HG03469 (cell line): ENCODE data around the gene SELENOW.
A peak's percentile ranks its signal among the peaks of the same experiment; 100 is the strongest.
"Not testable (repeated sequence)": the region's sequence is repeated elsewhere in the genome, so short reads cannot be mapped to it uniquely, and the experiment has no call there.

Source experiments
- ATAC-seq: cut with Tn5 transposase; IDR thresholded peaks from one replicate; pipeline ENCODE4 v1.9.1; 2021; ENCODE audit warnings: mild to moderate bottlenecking, moderate library complexity, moderate number of reproducible peaks; ENCODE audit not compliant: unreplicated experiment

SELENOW gene

GRCh38 chr19:47778049-47778953, at the start of gene SELENOW:
SELENOW (plus strand) TSS chr19:47778703; CDS start chr19:47778786, 83 bp downstream.
- peak; percentile 64 for ATAC-seq

GRCh38 chr19:47729468-47729798, 49.1 kb upstream of the SELENOW start:
- no peak for ATAC-seq

- no peak for ATAC-seq
These were observed 48.5 kb upstream of the SELENOW start for GRCh38 chr19:47729799-47730520.

- ATAC-seq: no peak
These were observed 48.0 kb upstream of the SELENOW start for GRCh38 chr19:47730521-47730889.

- no peak for ATAC-seq
These were observed 47.6 kb upstream of the SELENOW start for GRCh38 chr19:47730910-47731309.

GRCh38 chr19:47735131-47735530, 43.4 kb upstream of the SELENOW start:
- no peak for ATAC-seq

- ATAC-seq: no peak
These were observed 37.5 kb upstream of the SELENOW start for GRCh38 chr19:47740866-47741519.

- ATAC-seq: no peak
These were observed 36.9 kb upstream of the SELENOW start for GRCh38 chr19:47741544-47742140.

- no peak for ATAC-seq
These were observed 35.9 kb upstream of the SELENOW start for GRCh38 chr19:47742634-47743033.

- ATAC-seq: peak; percentile 39
These were observed 33.2 kb upstream of the SELENOW start, which contains the start of gene NOP53 for GRCh38 chr19:47745010-47745901. NOP53 (plus strand) TSS chr19:47745546; CDS start chr19:47745560, 14 bp downstream.

GRCh38 chr19:47746129-47746528, 32.4 kb upstream of the SELENOW start:
- not testable (repeated sequence) for ATAC-seq

- ATAC-seq: no peak
These were observed 29.2 kb upstream of the SELENOW start for GRCh38 chr19:47749326-47749725.

- ATAC-seq: no peak
These were observed 27.8 kb upstream of the SELENOW start for GRCh38 chr19:47750752-47751151.

- ATAC-seq: no peak
These were observed 25.9 kb upstream of the SELENOW start for GRCh38 chr19:47752440-47753211.

GRCh38 chr19:47754206-47755064, 24.1 kb upstream of the SELENOW start:
- no peak for ATAC-seq

- no peak for ATAC-seq
These were observed 23.3 kb upstream of the SELENOW start for GRCh38 chr19:47755065-47755761.

GRCh38 chr19:47755762-47756626, 22.5 kb upstream of the SELENOW start:
- no peak for ATAC-seq
